Smooth muscle cell (in vitro differentiated cells): ENCODE measurements around the gene TMEM41B. TPM values are rescaled to one million over a fixed set of nuclear protein-coding genes. Genes with fewer than 3 reads are reported as not detected.
A peak's percentile ranks its signal among the peaks of the same experiment; 100 is the strongest.

Experiments used
- DNase-seq: peaks from one replicate; lab custom pipeline; 2025; ENCODE audit not compliant: unreplicated experiment; lab: John Stamatoyannopoulos, UW
- H2AFZ ChIP-seq: fragments of 200-600 bp; sonication (generic); 2 replicates; pipeline ENCODE4 v1.6.0; 2016; ENCODE audit warnings: antibody characterized with exemption, low read depth, mild to moderate bottlenecking
- H3F3A ChIP-seq: fragments of 200-600 bp; sonication (generic); 2 replicates; pipeline ENCODE4 v1.6.0; 2017; ENCODE audit warnings: antibody characterized with exemption, low read depth
- H3K27ac ChIP-seq: fragments of 200-600 bp; sonication (generic); 2 replicates; pipeline ENCODE4 v1.5.1; 2016; ENCODE audit warnings: low read depth, mild to moderate bottlenecking
- H3K27me3 ChIP-seq: fragments of 200-600 bp; sonication (generic); 2 replicates; pipeline ENCODE4 v1.6.1; 2016; ENCODE audit warnings: low read depth, mild to moderate bottlenecking
- H3K36me3 ChIP-seq: fragments of 200-600 bp; sonication (generic); 2 replicates; pipeline ENCODE4 v1.5.1; 2016; ENCODE audit warnings: low read depth
- H3K4me1 ChIP-seq: fragments of 200-600 bp; sonication (generic); 2 replicates; pipeline ENCODE4 v1.5.1; 2016; ENCODE audit warnings: low read depth
- H3K4me2 ChIP-seq: fragments of 200-600 bp; sonication (generic); 2 replicates; pipeline ENCODE4 v1.6.0; 2016; ENCODE audit warnings: mild to moderate bottlenecking
- H3K4me3 ChIP-seq: fragments of 200-600 bp; sonication (generic); 2 replicates; pipeline ENCODE4 v1.5.1; 2016; ENCODE audit warnings: mild to moderate bottlenecking
- H3K79me2 ChIP-seq: fragments of 200-600 bp; sonication (generic); 2 replicates; pipeline ENCODE4 v1.6.0; 2016; ENCODE audit warnings: low read depth, mild to moderate bottlenecking
- H3K9ac ChIP-seq: fragments of 200-600 bp; sonication (generic); 2 replicates; pipeline ENCODE4 v1.6.0; 2016; ENCODE audit warnings: low read depth
- H3K9me3 ChIP-seq: fragments of 200-600 bp; sonication (generic); replicated peaks from 2 replicates; pipeline ENCODE4 v1.5.1; 2016; ENCODE audit warnings: low read depth
- H4K20me1 ChIP-seq: fragments of 200-600 bp; sonication (generic); 2 replicates; pipeline ENCODE4 v1.6.0; 2016; ENCODE audit warnings: low read depth
- WGBS: methylation state at CpG from one replicate; pipeline ENCODE4 v1.1.7; 2016; ENCODE audit warnings: low lambda C conversion rate; 5-methylcytosine and 5-hydroxymethylcytosine counted together
- polyA plus RNA-seq: library from polyadenylated mRNA; unstranded; fragments of >200 nt; fragmentation: Nextera tagmentation; extraction: Ambion mirVana; gene quantifications from 2 replicates; pipeline ENCODE4 v1.2.1, GENCODE V29; 2016
- total RNA-seq: library from RNA; depleted of rRNA; stranded (reverse); fragments of >200 nt; gene quantifications from 2 replicates; pipeline ENCODE4 v1.2.3, GENCODE V29; 2014
- TF ChIP-seq, protein P1 (sequence below): fragments of 200-600 bp; sonication (generic); IDR thresholded peaks from 2 replicates; pipeline ENCODE4 v1.5.1; 2017; ENCODE audit warnings: borderline replicate concordance, mild to moderate bottlenecking, antibody characterized with exemption; ENCODE audit not compliant: insufficient read depth, poor library complexity, severe bottlenecking

Gene TMEM41B
- total and polyA plus RNA-seq, 2 experiments from 2014 or later: 33.6 to 57.3 TPM

DNA sequence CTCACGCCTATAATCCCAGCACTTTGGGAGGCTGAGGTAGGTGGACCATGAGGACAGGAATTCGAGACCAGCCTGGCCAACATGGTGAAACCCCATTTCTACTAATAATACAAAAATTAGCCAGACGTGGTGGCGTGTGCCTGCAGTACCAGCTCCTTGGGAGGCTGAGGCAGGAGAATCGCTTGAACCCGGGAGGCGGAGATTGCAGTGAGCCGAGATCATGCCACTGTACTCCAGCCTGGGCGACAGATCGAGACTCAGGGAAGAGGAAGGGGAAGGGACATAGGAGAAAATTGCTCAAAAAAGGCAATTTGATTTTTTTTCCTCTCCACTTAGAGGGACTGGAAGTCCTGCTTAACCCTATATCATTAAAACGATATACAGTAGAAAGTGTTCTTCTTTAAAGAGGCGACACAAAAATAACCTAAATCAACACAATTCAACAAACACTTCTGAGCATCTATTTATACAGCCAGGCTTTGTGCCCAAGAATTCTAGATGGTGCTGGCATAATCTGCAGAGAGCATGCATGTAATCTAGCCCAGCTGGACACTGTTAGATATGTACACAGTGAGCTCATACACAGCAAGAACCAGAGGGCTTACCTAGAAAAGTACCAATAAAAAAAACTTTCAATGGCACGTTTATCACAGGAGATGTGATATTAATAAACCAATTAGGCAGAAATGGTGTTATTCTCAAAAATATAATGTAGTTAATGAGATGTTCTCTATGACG lies 28.4 kb downstream of the TMEM41B start:
- WGBS: 98% methylated on average over 14 of the region's 14 CpGs
- H3K9ac ChIP-seq: no peak overlapping the region
- H4K20me1 ChIP-seq: peaks cover 11% of the 10 kb centered on the region
- H3K4me2 ChIP-seq: no peak overlapping the region
- no peak overlapping the region for H2AFZ ChIP-seq
- no peaks in the 10 kb centered on the region for H3K27me3 ChIP-seq
- no peak overlapping the region for H3K4me3 ChIP-seq
- no peaks in the 10 kb centered on the region for H3K36me3 ChIP-seq
- H3K9me3 ChIP-seq: no peaks in the 10 kb centered on the region
- peaks cover 3% of the 10 kb centered on the region for H3F3A ChIP-seq
- H3K27ac ChIP-seq: no peak overlapping the region
- H3K4me1 ChIP-seq: no peaks in the 10 kb centered on the region
- no peaks in the 10 kb centered on the region for H3K79me2 ChIP-seq
- DNase-seq: no peak
- TF ChIP-seq, protein P1, sequence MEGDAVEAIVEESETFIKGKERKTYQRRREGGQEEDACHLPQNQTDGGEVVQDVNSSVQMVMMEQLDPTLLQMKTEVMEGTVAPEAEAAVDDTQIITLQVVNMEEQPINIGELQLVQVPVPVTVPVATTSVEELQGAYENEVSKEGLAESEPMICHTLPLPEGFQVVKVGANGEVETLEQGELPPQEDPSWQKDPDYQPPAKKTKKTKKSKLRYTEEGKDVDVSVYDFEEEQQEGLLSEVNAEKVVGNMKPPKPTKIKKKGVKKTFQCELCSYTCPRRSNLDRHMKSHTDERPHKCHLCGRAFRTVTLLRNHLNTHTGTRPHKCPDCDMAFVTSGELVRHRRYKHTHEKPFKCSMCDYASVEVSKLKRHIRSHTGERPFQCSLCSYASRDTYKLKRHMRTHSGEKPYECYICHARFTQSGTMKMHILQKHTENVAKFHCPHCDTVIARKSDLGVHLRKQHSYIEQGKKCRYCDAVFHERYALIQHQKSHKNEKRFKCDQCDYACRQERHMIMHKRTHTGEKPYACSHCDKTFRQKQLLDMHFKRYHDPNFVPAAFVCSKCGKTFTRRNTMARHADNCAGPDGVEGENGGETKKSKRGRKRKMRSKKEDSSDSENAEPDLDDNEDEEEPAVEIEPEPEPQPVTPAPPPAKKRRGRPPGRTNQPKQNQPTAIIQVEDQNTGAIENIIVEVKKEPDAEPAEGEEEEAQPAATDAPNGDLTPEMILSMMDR: no peak

DNA sequence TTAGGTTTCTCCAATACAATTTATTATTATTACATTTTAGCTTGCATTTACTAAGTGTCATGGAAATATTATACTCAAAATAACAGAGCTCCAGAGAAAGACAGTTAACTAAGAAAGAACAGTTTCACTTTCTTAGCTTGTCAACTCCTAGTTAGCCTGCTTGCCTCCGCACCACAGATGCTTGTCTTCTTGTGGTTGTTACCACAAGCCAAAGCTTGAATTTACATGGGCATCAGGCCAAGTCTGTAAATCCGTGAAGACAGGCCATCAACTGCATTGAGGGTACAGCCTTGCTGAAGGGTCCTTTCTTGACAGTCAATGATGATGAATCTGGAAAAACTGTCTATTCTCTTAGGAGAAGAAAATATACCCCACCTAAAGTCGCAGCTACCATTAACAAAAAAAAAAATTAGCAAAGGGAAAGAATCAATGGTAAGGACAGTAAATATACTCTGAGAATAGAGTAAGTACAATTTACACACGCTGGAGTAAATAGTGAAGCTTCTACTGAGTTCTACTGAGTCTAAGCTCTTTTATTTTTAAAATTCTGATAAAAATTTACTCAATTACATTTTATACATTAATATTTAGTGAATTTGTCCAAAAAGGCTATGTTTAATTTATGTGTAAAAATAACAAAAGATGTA lies 33.6 kb downstream of the TMEM41B start:
- H3K9me3 ChIP-seq: no peaks in the 10 kb centered on the region
- H3K36me3 ChIP-seq: no peaks in the 10 kb centered on the region
- TF ChIP-seq, protein P1: no peak
- no peaks in the 10 kb centered on the region for H3K4me1 ChIP-seq
- no peak overlapping the region for H3K9ac ChIP-seq
- WGBS: 56% methylated on average over 4 of the region's 4 CpGs
- peaks cover 20% of the 10 kb centered on the region for H4K20me1 ChIP-seq
- H3K27me3 ChIP-seq: no peaks in the 10 kb centered on the region
- H2AFZ ChIP-seq: no peak overlapping the region
- peak overlapping the region; percentile 39 for H3K4me2 ChIP-seq
- no peaks in the 10 kb centered on the region for H3K79me2 ChIP-seq
- no peak for DNase-seq
- no peak overlapping the region for H3K4me3 ChIP-seq
- peak overlapping the region; percentile 3 for H3K27ac ChIP-seq
- peaks cover 10% of the 10 kb centered on the region for H3F3A ChIP-seq

DNA sequence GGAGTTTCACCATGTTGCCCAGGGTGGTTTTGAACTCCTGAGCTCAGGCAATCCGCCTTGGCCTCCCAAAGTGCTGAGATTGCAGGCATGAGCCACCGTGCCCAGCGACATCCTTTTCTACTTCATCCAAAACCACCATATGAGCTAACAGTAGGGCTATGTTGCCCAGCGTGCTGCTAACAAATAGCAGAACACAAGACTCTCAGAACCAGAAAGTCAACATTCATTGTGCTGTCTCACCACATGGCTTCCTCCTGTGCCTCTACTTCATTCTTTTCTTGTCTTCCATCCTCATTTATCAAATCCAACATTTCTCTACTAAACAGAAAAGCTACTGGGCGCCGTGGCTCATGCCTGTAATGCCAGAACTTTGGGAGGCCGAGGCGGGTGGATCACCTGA lies 37.2 kb downstream of the TMEM41B start:
- TF ChIP-seq, protein P1: no peak
- Histone ChIP-seq H3K4me1 (no peaks in the 10 kb centered on the region), H3K4me2 (no peak overlapping the region), H2AFZ (no peak overlapping the region), H3K27me3 (no peaks in the 10 kb centered on the region), H3K4me3 (no peak overlapping the region), H3K27ac (no peak overlapping the region), H3F3A (peaks cover 7% of the 10 kb centered on the region), H3K79me2 (no peaks in the 10 kb centered on the region), H3K9ac (no peak overlapping the region), H3K9me3 (no peaks in the 10 kb centered on the region), H4K20me1 (peaks cover 20% of the 10 kb centered on the region), H3K36me3 (no peaks in the 10 kb centered on the region)
- 92% methylated on average over 8 of the region's 8 CpGs for WGBS
- no peak for DNase-seq
